K562 treated with DMSO at 1 percent for 12 hours (cell line): ENCODE data around the gene PRPF39. TPM values are rescaled to one million over a fixed set of nuclear protein-coding genes. Genes with fewer than 3 reads are reported as not detected.

Source experiments
- total RNA-seq: library from RNA; unstranded; fragments of 300-600 nt; gene quantifications from 2 replicates; pipeline ENCODE4 v1.2.3, GENCODE V29; 2022; ENCODE audit not compliant: insufficient read depth

PRPF39 gene, protein sequence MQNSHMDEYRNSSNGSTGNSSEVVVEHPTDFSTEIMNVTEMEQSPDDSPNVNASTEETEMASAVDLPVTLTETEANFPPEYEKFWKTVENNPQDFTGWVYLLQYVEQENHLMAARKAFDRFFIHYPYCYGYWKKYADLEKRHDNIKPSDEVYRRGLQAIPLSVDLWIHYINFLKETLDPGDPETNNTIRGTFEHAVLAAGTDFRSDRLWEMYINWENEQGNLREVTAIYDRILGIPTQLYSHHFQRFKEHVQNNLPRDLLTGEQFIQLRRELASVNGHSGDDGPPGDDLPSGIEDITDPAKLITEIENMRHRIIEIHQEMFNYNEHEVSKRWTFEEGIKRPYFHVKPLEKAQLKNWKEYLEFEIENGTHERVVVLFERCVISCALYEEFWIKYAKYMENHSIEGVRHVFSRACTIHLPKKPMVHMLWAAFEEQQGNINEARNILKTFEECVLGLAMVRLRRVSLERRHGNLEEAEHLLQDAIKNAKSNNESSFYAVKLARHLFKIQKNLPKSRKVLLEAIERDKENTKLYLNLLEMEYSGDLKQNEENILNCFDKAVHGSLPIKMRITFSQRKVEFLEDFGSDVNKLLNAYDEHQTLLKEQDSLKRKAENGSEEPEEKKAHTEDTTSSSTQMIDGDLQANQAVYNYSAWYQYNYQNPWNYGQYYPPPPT
- total RNA-seq, result 4.8 and 13.5 TPM in 2 replicates

GRCh38 chr14:45083976-45084722 lies at the start of gene PRPF39:
TSS of gene PRPF39 (plus strand) at chr14:45084116. CDS start at chr14:45095240, 11,124 bp downstream.

DNA sequence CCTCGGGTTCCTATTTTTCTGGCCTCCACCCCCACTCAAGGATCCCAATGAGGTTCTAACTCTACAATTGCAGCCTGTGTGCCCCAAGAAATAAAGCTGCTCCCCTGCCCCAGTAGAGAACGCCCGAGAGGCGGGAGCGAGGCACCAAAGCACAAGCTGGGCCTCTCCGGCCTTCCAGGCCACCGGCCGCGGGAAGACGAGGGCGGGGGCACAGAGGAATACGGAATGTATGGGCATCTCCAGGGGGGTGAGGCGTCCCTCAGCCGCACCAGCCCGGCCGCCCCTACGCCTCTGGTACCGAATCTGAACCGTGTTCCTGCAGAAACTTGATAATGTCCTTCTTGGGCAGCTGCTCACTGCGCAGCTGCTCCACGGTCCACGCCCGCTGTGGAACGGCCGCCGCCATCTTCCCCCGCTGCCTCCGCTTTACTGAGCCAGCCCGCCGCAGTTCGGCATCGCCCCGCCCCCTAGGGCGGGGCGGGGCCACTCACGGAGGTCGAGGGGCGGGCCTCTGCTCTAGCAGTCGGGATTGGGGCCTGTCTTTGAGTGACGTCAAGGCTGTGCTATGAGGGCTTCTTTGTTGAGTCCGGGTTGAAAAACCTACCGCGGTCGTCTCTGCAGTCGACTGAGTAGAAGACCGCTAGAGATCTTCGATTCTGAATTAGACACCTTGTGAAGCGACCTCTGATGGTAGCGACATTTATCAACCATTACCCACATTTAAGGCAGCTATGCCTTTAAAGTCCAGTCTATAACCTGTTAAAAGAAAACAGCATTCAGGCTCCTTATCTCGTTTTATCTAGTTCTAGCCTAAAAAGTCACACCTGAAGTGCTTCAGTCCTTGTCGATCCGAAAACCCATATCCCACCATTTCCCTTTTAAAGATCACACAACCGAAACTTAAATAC lies 50.4 kb downstream of the PRPF39 start, which contains the start of gene FKBP3:
FKBP3 (minus strand) TSS at position 431 of the 908 bp plus-strand sequence; CDS start at position 406, 25 bp downstream.

DNA sequence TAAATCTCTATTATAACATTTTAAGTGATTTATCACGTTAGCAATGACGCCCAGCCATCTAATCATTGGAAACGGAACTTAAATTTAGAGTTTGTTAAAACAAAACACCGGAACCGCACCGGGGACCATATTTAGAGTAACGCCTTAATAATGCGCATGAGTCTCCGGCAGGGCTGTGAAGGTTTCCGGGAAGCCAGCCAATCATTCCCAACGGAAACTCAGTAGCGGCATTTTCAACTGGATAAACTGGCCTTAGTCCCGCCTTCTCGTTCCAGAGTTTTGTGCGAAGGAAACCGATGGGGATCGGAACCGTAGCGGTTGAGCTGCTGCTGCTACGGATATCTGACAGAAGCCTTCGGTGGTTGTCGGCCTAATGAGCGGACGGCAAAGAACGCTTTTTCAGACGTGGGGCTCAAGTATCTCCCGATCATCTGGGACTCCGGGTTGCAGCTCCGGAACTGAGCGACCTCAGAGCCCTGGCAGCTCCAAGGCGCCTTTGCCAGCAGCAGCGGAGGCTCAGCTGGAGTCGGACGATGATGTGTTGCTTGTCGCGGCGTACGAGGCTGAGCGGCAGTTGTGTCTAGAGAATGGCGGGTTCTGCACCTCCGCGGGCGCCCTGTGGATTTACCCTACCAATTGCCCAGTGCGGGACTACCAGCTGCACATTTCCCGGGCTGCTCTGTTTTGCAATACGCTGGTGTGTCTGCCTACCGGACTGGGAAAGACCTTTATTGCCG lies 51.9 kb downstream of the PRPF39 start, which contains the start of gene FANCM:
FANCM (plus strand) TSS at position 272 of the 737 bp plus-strand sequence; CDS start at position 374, 102 bp downstream.

Other genes starting within 250 kb of the PRPF39 start
- gene KLHL28, start 122.2 kb upstream of the PRPF39 start, total RNA-seq, result 1.1 and 2.9 TPM in 2 replicates
- gene TOGARAM1, start 121.9 kb upstream of the PRPF39 start, total RNA-seq, result 1.6 and 2.6 TPM in 2 replicates
- gene FKBP3, start 50.4 kb downstream of the PRPF39 start, total RNA-seq, result 53.9 and 78.9 TPM in 2 replicates
- 1.8 and 5.6 TPM in 2 replicates for gene FANCM, start 51.8 kb downstream of the PRPF39 start, total RNA-seq
- 1.8 and 15.4 TPM in 2 replicates for gene MIS18BP1, start 169.1 kb downstream of the PRPF39 start, total RNA-seq